SK-N-SH (cell line): ENCODE results near the gene ENHO. TPM values are rescaled to one million over a fixed set of nuclear protein-coding genes. Genes with fewer than 3 reads are reported as not detected.

ENCODE experiments used
- CTCF ChIA-PET: fragments of 300-600, 350-600 bp; formaldehyde crosslinking; extraction: SDS; loops from one replicate; lab custom pipeline; 2021; lab: Yijun Ruan, JAX
- POLR2A ChIA-PET: fragments of 350-600 bp; sonication (Branson Sonifier 250); formaldehyde crosslinking; extraction: SDS; loops from one replicate; lab custom pipeline; 2020; ENCODE audit warnings: antibody characterized with exemption, inconsistent platforms; lab: Yijun Ruan, JAX
- DNase-seq: peaks from one replicate; pipeline ENCODE4 v3.0.0; 2012
- H2AFZ ChIP-seq: fragments of 200-600 bp; sonication (generic); 2 replicates; pipeline ENCODE4 v1.8.1; 2016; ENCODE audit warnings: antibody characterized with exemption, mild to moderate bottlenecking, low read depth
- H3F3A ChIP-seq: fragments of 200-600 bp; sonication (generic); replicated peaks from 2 replicates; pipeline ENCODE3; 2016; ENCODE audit warnings: antibody characterized with exemption, mild to moderate bottlenecking; ENCODE audit not compliant: insufficient read depth
- H3K27ac ChIP-seq, 2 experiments: fragments of 200-500 bp in 1 of 2; fragments of 200-600 bp in 1 of 2; sonication (Bioruptor generic) in 1 of 2; sonication (generic), shearing (Covaris generic) in 1 of 2; 2 replicates each; pipeline versions ENCODE4 v1.5.1 to v1.6.1; 2014 to 2016; ENCODE audit warnings: low read depth in 2 of 2, inconsistent platforms in 1 of 2, low read length in 1 of 2, mild to moderate bottlenecking in 1 of 2, mixed read lengths in 1 of 2
- H3K27me3 ChIP-seq: fragments of 200-600 bp; sonication (generic), shearing (Covaris generic); 2 replicates; pipeline ENCODE4 v1.6.1; 2016; ENCODE audit warnings: mixed run types; ENCODE audit not compliant: insufficient read depth
- H3K36me3 ChIP-seq, 2 experiments: fragments of 200-500 bp in 1 of 2; fragments of 200-600 bp in 1 of 2; sonication (Bioruptor generic) in 1 of 2; sonication (generic) in 1 of 2; replicated peaks in 1 of 2; 2 replicates each; pipeline versions ENCODE3 to v1.5.1; 2014 to 2016; ENCODE audit warnings: low read length in 1 of 2, mild to moderate bottlenecking in 1 of 2; ENCODE audit not compliant: insufficient read depth in 2 of 2, control insufficient read depth in 1 of 2
- H3K4me1 ChIP-seq, 2 experiments: fragments of 200-500 bp in 1 of 2; fragments of 200-600 bp in 1 of 2; sonication (Bioruptor generic) in 1 of 2; sonication (generic), shearing (Covaris generic) in 1 of 2; 2 replicates each; pipeline versions ENCODE4 v1.5.1 to v1.6.1; 2014 to 2016; ENCODE audit warnings: low read depth in 1 of 2, low read length in 1 of 2, mixed run types in 1 of 2; ENCODE audit not compliant: insufficient read depth in 2 of 2, control insufficient read depth in 1 of 2
- H3K4me2 ChIP-seq: fragments of 200-600 bp; sonication (generic), shearing (Covaris generic); 2 replicates; pipeline ENCODE4 v1.6.1; 2017; ENCODE audit warnings: mixed run types
- H3K4me3 ChIP-seq, 2 experiments: fragments of 200-500 bp in 1 of 2; fragments of 200-600 bp in 1 of 2; sonication (Bioruptor generic) in 1 of 2; sonication (generic), shearing (Covaris generic) in 1 of 2; 2 replicates each; pipeline versions ENCODE4 v1.5.1 to v1.8.1; 2014 to 2016; ENCODE audit warnings: low read depth in 2 of 2, inconsistent platforms in 1 of 2, low read length in 1 of 2, mild to moderate bottlenecking in 1 of 2, mixed read lengths in 1 of 2, moderate library complexity in 1 of 2
- H3K79me2 ChIP-seq: fragments of 200-600 bp; sonication (generic); 2 replicates; pipeline ENCODE4 v1.8.1; 2017; ENCODE audit warnings: mild to moderate bottlenecking; ENCODE audit not compliant: insufficient read depth
- H3K9ac ChIP-seq: fragments of 200-600 bp; sonication (generic); 2 replicates; pipeline ENCODE4 v1.6.1; 2017; ENCODE audit warnings: mixed run types
- H3K9me2 ChIP-seq: fragments of 200-600 bp; sonication (generic); 2 replicates; pipeline ENCODE4 v1.6.1; 2017; ENCODE audit warnings: mixed run types
- H3K9me3 ChIP-seq: fragments of 200-600 bp; sonication (generic); 2 replicates; pipeline ENCODE4 v1.6.1; 2017; ENCODE audit warnings: mixed run types, mild to moderate bottlenecking, moderate library complexity
- H4K20me1 ChIP-seq: fragments of 200-600 bp; sonication (generic); 2 replicates; pipeline ENCODE4 v1.6.1; 2017; ENCODE audit warnings: mild to moderate bottlenecking, mixed run types; ENCODE audit not compliant: insufficient read depth
- CHD2 ChIP-seq: fragments of 150-350 bp; IDR thresholded peaks from 2 replicates; pipeline ENCODE4 v1.6.1; 2018; ENCODE audit warnings: low read length; ENCODE audit not compliant: partially characterized antibody
- CTCF ChIP-seq: fragments of 200-600 bp; sonication (generic); IDR thresholded peaks from 2 replicates; pipeline ENCODE4 v1.6.1; 2017; ENCODE audit warnings: antibody characterized with exemption, mild to moderate bottlenecking, moderate library complexity
- EZH2phosphoT487 ChIP-seq: fragments of 200-600 bp; sonication (generic); IDR thresholded peaks from 2 replicates; pipeline ENCODE4 v1.6.1; 2017; ENCODE audit warnings: low read depth, mixed run types, mild to moderate bottlenecking, antibody characterized with exemption, moderate library complexity, borderline replicate concordance
- GABPA ChIP-seq: IDR thresholded peaks from 2 replicates; pipeline ENCODE4 v1.4.0; 2012; ENCODE audit warnings: low read depth, mild to moderate bottlenecking
- JUND ChIP-seq: IDR thresholded peaks from 2 replicates; pipeline ENCODE4 v1.4.0; 2012
- POLR2AphosphoS5 ChIP-seq: IDR thresholded peaks from 2 replicates; pipeline ENCODE4 v1.6.1; 2012; ENCODE audit warnings: low read depth, low read length
- RAD21 ChIP-seq: IDR thresholded peaks from 2 replicates; pipeline ENCODE4 v1.6.1; 2012; ENCODE audit warnings: mild to moderate bottlenecking, low read length
- RXRA ChIP-seq: IDR thresholded peaks from 2 replicates; pipeline ENCODE4 v1.4.0; 2012; ENCODE audit warnings: low read depth, mild to moderate bottlenecking, borderline replicate concordance
- SMC3 ChIP-seq: IDR thresholded peaks from 2 replicates; pipeline ENCODE4 v1.6.1; 2012; ENCODE audit warnings: low read depth, low read length, improper control_type of control experiment
- WGBS: methylation state at CpG from one replicate; pipeline ENCODE4 v1.1.6; 2017; ENCODE audit warnings: low lambda C conversion rate; 5-methylcytosine and 5-hydroxymethylcytosine counted together
- polyA plus RNA-seq, 3 experiments: library from polyadenylated mRNA; depleted of rRNA; stranded (reverse); fragments of >200 nt; gene quantifications; 2 replicates each; pipeline ENCODE4 v1.2.3, GENCODE V29; 2012

The ENHO gene
- polyA plus RNA-seq, 1 of the 3 experiments (the other 2 are of a cell fraction), result 1.5 TPM

- peak; percentile 65 for DNase-seq
Observed at GRCh38 chr9:34546834-34547827, 24.3 kb upstream of the ENHO start.

GRCh38 chr9:34546102-34546833 is 23.5 kb upstream of the ENHO start:
- Histone ChIP-seq H3K79me2 (no peaks in the 10 kb centered on the region), H3K9me2 (no peaks in the 10 kb centered on the region), H3K27ac (no peak overlapping the region; a peak in 1 of 4 replicates), H2AFZ (no peak overlapping the region), H3K9ac (no peak overlapping the region), H3K27me3 (peaks cover 5% of the 10 kb centered on the region; the same call in 1 of the 2 replicates), H3K4me3 (no peak overlapping the region), H3K36me3 (no peaks in the 10 kb centered on the region), H4K20me1 (no peaks in the 10 kb centered on the region), H3K4me2 (no peak overlapping the region), H3F3A (no peaks in the 10 kb centered on the region), H3K4me1 (peaks cover 0 to 37% of the 10 kb centered on the region in 2 experiments; a peak in 1 of 4 replicates), H3K9me3 (no peaks in the 10 kb centered on the region)
- ChIA-PET CTCF (interaction anchor here (0.6 to 18.0 kb wide), 26 partner anchors 8 to 212 kb away, joined by 3 to 507 read pairs (median 23); partner anchors contain the start of genes CNTFR and ENHO), POLR2A (no interaction called here)
- no peak for TF ChIP-seq GABPA
- 71% methylated on average over 5 of the region's 7 CpGs for WGBS
- peak; percentile 49 for DNase-seq

More at GRCh38 chr9:34546834-34547827, 24.3 kb upstream of the ENHO start:
- WGBS, result 50% methylated on average over 14 of the region's 16 CpGs
- no peak overlapping the region for H3K9ac ChIP-seq
- no peaks in the 10 kb centered on the region for H4K20me1 ChIP-seq
- no peak overlapping the region for H3K4me2 ChIP-seq
- H2AFZ ChIP-seq, result no peak overlapping the region
- H3K4me1 ChIP-seq, result peaks cover 0 to 37% of the 10 kb centered on the region in 2 experiments; a peak in 1 of 4 replicates
- ChIA-PET POLR2A (no interaction called here), CTCF (interaction anchor here (0.6 to 18.0 kb wide), 67 partner anchors 8 to 269 kb away, joined by 3 to 507 read pairs (median 6); partner anchors contain the start of genes CNTFR, DCTN3, DNAI1 and ENHO)
- H3K9me2 ChIP-seq, result no peaks in the 10 kb centered on the region
- H3K27ac ChIP-seq, result peak overlapping the region in 1 of 2 experiments; percentile 74; a peak in 2 of 4 replicates
- no peak for TF ChIP-seq RXRA
- TF ChIP-seq GABPA, result no peak
- no peak for TF ChIP-seq JUND
- TF ChIP-seq CHD2, result no peak
- peak; percentile 81 for TF ChIP-seq SMC3
- no peak for TF ChIP-seq POLR2AphosphoS5
- TF ChIP-seq CTCF, result peak; percentile 79
- TF ChIP-seq EZH2phosphoT487, result no peak
- peak; percentile 67 for TF ChIP-seq RAD21
- H3K36me3 ChIP-seq, result no peaks in the 10 kb centered on the region
- H3K27me3 ChIP-seq, result peaks cover 5% of the 10 kb centered on the region; the same call in 1 of the 2 replicates
- no peaks in the 10 kb centered on the region for H3K79me2 ChIP-seq
- H3K9me3 ChIP-seq, result no peaks in the 10 kb centered on the region
- no peaks in the 10 kb centered on the region for H3F3A ChIP-seq
- H3K4me3 ChIP-seq, result peak overlapping the region in 1 of 2 experiments; percentile 40; a peak in 1 of 4 replicates
